Fibroblast of lung (primary cell): ENCODE measurements around the gene KCNQ1OT1.

ENCODE experiments used
- CTCF ChIP-seq, 2 donors: IDR thresholded peaks in 1 of 2; conservative IDR thresholded peaks in 1 of 2; 1 replicate in 1 of 2; 2 replicates in 1 of 2; pipeline ENCODE4 v1.5.1; 2011 to 2012; ENCODE audit warnings: low read length in 2 of 2, control low read depth in 1 of 2, inconsistent platforms in 1 of 2, low read depth in 1 of 2, mild to moderate bottlenecking in 1 of 2
- EZH2 ChIP-seq: IDR thresholded peaks from 2 replicates; pipeline ENCODE4 v1.5.1; 2012; ENCODE audit warnings: low read length, control low read depth, mild to moderate bottlenecking; ENCODE audit errors: missing control alignments

- no peak for TF ChIP-seq CTCF (conservative IDR thresholded peaks at IDR 0.05 in 1 of 2, IDR thresholded peaks at IDR 0.05 in 1 of 2; ENCODE audit: low read depth in 1 of 2, low read length in 2 of 2)
- no peak for TF ChIP-seq EZH2
Observed at GRCh38 chr11:2674658-2675131, 25.1 kb downstream of the KCNQ1OT1 start.
